Measurements from ENCODE around the gene MINK1.
"Not testable (repeated sequence)": the region's sequence is repeated elsewhere in the genome, so short reads cannot be mapped to it uniquely, and the experiment has no call there.

MINK1 gene

DNA sequence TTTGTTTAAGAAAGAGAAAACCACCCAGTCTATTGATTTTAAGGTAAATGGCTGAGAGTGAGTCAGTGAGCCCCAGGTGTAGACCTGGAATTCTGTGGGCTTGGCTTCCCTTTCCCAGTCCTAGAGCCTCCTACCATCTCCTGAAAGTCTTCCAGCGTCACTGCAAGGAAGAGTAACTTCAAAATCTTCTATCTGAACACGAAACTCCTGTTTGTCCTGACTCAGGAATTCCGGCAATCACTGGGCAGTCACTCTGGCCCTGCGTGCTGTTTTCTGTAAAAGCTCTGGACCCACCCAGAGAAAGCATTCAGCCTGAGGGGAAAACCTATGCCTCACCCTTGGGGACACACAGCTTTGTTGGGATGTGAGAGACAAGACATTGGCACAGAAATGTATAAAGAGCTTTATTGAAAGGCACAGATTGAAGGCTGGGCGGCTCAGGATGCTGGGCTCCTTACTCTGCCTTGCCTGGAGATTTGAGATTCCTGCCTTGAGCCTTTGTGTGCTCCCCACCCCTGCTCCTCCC lies 15.9 kb downstream of the MINK1 start:
- DNase-seq: no peak

DNA sequence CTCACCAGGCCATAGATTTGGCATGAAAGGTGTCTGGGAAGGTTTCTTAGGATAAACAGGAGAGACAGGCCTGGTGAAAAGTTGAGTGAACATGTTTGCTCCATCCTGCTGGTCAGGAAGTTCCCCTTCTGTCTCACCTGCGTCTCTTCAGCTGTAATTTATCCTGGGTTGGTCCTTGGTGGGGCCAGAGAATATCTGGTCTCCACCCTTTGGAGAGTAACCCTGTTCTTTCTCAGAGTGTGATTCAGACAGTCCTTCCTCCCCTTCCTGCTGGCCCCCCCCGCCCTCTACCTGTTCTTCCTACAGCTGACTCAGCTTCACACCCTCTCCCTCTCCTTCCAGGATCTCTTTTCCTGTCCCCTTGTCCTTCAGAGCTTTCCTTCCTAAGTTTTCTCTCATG lies 17.1 kb downstream of the MINK1 start:
- no peak for DNase-seq

DNA sequence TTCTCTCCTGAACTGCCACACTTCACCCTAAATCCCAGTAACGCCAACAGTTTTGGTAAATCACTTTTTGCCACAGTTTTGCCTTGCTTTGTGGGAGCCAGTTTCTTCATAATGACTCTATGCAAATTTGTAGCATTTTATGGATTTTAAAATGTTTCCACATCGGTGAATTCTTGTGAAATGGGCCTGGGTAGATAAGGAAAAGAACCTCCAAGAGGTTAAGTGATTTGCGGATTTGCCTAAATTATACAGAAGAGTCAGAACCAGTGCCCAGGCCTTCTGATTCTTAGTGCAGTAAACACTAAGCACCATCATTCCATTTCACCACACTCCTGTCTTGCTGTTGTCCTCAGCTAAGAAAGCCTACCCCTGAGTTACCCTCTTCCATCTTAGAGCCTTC lies 17.9 kb downstream of the MINK1 start:
- DNase-seq: no peak

DNA sequence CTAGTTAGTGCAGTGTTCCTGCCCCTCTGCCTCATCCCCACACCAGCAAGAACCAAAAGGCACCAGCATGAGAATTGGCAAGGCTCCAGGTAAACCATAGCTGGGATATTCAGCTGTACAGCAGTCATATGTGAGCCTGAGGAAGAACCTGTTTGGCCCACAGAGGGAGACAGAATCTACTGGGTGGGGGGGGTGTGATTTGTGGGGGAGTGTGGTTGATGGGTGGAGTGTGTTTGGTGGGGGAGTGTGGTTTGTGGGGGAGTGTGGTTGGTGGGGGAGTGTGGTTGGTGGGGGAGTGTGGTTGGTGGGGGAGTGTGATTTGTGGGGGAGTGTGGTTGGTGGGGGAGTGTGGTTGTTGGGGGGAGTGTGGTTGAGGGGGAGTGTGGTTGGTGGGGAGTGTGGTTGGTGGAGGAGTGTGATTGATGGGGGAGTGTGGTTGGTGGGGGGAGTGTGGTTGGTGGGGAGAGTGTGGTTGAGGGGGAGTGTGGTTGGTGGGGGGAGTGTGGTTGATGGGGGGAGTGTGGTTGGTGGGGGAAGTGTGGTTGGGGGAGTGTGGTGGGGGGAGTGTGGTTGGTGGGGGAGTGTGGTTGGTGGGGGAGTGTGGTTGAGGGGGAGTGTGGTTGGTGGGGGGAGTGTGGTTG lies 19.5 kb downstream of the MINK1 start:
- DNase-seq: no peak

DNA sequence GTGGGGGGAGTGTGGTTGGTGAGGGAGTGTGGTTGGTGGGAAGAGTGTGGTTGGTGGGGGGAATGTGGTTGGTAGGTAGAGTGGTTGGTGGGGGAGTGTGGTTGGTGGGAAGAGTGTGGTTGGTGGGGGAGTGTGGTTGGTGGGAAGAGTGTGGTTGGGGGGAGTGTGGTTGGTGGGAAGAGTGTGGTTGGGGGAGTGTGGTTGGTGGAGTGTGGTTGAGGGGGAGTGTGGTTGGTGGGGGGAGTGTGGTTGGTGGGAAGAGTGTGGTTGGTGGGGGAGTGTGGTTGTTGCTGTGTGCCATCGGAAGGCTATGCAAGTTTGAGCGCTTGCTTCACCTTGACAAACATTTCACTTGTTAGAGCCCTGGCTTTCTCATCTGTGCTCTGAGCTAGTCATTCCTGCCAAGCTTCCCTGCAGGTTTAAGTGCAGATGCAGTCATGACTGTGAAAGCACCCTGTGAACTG lies 20.1 kb downstream of the MINK1 start:
- no peak for DNase-seq

DNA sequence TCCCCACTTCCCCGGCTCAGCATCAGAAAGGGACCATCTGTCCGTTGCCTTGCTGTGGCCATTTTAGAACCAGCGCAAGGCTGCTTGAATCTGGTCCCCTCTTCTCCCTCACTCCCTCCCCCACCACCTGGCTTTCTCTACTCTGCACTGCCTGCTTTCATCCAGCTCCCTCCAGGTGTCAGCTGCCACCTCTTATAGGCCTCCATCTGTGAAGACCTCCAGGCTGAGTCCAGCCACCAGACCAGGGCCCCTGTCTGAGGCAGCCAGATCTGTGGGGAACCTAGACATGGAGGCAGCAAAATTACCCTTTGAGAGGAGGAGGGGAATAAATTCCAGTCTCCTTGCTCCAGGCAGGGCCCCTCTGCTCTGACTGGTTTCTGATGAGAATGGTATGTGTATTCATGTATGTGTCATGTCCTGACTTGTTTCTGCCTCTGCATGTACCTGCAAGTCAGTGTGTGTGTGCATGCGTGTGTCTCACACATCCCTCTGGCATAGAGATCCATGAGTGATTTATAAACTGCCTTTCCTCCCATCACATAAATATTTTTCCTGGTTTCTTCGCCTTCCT lies 21.1 kb downstream of the MINK1 start:
- no peak for DNase-seq

DNA sequence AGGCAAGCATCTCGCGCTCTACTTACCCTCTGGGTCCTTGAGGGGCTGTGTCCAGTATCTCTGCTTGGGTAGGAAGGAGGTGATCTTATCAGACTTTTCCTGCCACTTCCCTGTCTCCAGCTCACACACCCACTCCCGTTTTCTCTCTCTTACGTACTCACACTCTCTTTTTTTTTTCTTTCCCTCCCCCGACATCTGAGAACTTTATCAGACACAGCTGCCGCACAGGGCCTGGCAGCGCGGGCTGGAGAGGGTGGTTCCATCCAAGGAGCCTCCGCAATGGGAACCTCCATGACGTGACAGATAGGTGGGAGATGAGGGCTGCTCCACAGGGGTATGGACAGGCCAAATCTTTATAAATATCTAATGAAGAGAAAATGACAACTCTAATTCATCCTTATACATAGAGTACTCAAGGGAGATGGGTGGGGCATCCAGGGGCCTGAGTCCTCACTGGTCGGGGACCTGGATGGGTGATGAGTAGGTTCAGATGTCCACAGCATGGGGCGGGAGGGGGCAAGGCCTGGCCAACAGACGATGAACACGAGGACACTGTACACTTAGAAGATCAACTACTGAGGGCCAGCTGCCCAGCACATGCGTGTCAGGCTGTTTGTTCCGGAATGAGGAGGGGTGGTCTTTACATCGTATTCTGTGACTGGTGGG lies 23.3 kb downstream of the MINK1 start:
- no peak for DNase-seq

DNA sequence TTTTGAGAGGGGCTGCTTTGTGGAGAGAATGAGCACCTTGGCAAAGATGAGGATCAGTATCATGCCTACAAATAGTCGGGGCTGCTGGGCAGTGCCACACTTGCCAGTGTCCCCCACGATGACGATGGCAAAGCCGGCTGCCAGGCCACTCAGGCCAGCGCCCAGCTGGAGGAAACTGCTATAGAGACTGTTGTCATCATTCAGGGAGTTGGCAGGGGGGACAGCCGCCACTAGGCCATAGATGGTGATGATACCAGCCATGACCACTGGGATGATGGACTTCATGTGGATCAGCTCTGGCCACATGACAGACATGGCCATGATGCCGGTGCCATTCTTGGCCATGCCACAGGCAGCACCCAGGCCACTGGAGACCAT lies 23.8 kb downstream of the MINK1 start:
- no peak for DNase-seq

DNA sequence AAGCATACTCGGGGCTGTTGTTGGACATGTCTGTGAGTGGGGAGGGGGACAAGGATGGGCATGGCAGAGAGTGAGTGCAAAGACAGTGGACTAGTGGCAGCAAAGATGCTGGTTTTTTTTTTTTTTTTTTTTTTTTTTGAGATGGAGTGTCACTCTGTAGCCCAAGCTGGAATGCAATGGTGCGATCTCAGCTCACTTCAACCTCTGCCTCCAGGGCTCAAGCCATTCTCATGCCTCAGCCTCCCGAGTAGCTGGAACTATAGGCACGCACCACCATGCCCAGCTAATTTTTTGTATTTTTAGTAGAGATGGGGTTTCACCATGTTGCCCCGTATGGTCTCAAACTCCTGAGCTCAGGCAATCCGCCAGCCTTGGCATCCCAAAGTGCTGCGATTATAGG lies 24.2 kb downstream of the MINK1 start:
- not testable (repeated sequence) for DNase-seq

DNA sequence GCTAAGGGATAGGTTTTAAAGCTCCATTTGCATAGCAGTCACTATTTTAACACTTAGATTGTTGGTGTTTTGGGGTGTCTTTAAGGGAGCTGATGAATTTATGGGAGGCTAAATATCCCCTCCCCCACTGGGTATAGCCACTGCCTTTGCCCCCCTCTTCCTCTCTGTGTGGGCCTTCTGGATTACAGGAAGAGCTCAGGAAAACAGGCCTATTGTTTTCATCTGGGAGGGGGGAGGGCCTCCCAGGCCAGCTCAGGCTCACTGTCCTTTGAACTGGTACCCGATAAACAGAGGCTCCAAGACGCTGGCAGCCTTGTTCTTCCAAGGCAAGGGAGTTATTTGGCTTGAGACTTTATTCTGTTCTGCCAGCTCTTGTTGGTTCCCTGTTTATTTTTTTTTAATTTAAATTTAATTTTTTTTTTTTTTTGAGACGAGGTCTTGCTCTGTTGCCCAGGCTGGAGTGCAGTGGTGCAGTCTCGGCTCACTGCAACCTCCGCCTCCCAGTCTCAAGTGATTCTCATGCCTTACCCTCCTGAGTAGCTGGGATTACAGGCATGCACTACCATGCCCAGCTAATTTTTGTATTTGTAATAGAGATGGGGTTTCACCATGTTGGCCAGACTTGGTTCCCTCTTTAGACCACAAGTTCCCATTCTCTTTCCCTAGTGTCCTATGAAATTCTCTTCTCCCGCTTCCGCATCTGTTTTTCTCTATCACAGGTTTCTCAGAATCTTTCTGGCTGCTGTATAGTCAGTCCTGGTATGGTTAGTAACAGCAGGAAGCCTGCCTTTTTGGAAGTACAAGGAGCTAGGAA lies 25.1 kb downstream of the MINK1 start:
- no peak for DNase-seq

DNA sequence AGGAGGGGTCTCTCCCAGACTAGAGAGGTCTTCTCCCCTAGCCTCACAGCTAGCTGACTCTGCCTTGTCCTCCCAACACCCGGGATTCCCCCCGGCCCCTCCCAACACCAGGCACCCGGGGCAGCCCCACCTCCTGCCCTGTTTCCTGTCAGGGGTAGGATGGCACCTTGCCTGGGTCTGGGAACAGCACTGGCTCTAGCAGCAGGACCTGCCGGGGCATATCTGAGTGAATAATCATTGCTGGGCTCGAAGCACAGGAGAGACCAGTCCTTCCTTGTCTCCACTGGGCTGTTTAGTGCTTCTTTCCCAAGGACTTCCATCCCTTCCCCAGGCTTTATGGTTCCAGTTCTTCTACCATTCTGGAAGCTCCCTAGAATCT lies 25.7 kb downstream of the MINK1 start:
- DNase-seq: peak in 1 of 2 experiments; percentile 11

DNA sequence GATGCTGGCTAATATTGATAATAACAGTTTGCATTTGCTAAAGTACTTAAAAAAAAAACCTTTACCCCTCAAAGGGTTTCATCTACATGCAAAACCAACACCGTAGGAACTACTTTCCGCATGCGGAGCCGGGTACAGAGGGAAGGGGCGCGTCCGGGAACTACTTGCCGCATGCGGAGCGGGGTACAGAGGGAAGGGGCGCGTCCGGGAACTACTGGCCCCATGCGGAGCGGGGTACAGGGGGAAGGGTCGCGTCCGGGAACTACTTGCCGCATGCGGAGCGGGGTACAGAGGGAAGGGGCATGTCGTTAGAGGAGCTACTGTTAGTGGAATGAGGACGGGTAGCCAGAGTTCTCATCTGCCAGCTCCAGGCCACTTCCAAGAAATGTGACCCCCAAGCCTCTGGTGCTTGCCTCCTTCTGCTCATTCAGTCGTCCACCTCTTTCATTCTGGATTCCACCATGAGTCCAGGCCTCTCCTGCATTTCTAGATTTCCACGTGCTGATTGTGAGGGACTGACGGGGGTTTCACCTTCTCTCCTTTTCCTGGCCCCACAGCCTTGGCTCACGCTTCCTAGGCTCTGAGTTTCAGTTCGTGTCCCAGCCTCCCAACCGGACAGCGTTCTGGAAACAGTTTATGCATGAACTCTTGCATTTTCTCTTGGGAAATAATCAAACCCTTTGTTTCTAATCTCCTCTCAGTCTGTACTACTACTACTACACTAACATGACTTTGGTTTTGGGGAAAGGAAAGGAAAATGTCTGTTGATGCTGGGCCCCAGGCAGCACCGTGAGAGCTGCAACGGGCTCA lies 26.9 kb downstream of the MINK1 start:
- no peak for DNase-seq

DNA sequence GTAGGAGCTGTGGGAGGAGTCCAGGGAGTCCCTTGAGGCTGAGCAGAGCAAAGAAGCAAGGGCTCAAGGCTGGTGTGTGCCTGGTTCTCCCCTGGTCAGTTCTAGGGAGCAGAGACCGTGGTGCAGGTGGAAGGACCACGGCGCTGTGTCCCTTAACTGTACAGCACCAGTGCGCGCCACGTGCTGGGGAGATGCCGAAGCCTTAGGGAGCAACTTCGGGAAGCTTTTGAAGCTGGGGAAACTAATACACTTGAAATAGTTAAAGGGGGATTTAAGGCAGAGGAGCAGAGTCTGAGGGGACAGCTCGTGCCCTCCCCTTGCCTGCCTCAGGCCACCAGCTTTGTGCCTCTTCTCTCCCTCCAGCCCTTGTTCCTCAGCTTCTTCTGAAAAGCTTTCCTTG lies 27.5 kb downstream of the MINK1 start:
- no peak for DNase-seq

DNA sequence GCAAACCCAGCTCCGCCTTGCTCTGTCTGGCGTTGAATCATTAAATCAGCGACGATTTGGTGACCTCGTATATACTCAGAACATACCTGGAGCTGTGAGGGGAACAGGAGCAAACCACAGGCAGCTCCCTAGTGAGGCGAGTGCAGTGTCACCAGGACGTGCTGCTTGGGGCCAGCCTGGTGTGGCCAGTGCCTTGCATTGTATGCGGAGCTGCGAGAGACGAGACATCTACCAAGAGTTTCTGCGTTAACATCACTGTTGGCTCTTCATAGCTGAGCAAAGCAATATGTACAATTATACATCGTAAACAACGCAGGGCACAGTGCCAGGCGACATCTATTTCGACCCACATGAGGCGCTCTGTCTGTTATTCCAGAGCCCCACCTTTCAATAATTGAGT lies 27.9 kb downstream of the MINK1 start:
- no peak for DNase-seq

DNA sequence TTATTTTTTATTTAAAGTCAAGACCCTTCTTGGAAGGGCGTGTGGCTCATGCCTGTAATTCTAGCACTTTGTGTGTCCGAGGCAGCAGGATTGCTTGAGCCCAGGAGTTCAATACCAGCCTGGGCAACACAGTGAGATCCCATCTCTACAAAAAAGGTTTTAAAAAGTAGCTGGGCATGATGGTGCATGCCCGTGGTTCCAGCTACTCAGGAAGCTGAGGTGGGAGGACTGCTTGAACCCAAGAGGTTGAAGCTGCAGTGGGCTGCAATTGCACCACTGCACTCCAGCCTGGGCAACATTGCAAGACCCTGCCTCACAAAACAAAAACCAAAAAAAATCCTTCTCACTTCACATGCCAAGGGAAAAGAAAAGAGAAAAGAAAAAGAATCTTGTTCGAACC lies 29.6 kb downstream of the MINK1 start:
- no peak for DNase-seq

DNA sequence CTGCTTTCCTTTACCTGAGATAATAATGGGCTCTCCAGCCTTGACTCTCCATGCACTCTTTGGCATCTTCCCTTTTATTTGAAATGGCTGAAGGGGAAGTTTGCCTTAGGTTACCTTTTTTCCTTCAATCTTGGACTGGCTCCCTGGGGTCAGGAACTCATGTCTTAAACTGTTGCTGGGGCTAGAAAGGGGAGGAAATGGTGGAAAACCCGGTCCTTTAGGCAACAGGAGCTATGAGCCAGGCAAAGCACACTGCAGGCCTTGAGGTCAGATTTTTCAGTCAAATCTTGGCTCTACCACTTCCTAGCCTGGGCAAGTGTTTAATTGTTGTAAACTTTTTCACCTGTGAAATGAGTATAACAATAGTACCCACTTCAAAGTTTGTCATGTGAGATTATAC lies 30.2 kb downstream of the MINK1 start:
- no peak for DNase-seq

DNA sequence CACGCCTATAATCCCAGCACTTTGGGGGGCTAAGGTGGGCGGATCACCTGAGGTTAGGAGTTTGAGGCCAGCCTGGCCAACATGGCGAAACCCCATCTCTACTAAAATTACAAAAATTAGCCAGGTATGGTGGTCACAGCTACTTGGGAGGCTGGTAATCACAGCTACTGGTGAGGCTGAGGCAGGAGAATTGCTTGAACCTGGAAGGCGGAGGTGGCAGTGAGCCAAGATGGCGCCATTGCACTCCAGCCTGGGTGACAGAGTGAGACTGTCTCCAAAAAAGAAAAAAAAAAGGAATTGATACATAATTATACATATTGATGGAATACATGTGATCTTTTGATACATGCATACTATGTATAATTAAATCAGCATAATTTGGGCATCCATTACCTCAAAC lies 34.4 kb downstream of the MINK1 start:
- not testable (repeated sequence) for DNase-seq

DNA sequence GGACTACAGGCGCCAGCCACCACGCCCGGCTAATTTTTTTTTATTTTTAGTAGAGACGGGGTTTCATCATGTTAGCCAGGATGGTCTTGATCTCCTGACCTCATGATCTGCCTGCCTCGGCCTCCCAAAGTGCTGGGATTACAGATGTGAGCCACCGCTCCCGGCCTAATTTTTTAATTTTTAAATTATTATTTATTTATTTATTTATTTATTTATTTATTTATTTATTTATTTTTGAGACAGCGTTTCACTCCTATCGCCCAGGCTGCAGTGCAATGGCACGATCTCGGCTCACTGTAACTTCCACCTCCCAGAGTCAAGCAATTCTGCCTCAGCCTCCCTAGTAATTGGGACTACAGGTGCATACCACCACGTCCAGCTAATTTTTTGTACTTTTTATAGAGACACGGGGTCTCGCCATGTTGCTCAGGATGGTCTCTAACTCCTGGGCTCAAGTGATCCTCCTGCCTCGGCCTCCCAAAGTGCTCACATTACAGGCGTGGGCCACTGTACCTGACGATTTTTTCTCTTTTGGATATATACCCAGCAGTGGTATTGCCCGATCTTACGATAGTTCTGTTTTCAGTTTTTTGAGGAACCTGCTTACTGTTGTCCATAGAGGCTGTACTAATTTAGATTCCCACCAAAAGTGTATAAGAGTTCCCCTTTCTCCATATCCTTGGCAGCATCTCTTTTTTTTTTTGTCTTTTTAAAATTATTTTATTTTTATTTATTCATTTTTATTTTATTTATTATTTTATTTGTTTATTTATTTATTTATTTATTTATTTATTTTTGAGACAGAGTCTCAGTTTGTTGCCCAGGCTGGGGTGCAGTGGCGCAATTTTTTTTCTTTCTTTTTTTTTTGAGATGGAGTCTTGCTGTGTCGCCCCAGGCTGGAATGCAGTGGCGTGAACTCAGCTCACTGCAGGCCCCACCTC lies 36.2 kb downstream of the MINK1 start:
- not testable (repeated sequence) for DNase-seq

DNA sequence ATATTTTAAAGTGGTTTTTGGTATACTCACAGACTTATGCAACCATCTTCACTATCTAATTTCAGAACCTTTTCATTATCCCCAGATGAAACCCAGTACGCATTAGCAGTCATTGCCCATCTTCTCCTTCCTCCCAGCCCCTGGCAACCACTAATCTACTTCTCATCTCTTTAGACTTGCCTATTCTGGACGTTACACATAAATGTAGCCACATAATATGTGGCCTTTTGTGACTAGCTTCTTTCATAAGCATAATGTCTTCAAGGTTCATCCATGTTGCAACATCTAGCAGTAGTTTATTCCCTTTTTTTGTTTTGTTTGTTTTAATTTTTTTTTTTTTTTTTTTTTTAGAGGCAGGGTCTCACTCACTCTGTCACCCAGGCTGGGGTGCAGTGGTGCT lies 37.7 kb downstream of the MINK1 start:
- no peak for DNase-seq

DNA sequence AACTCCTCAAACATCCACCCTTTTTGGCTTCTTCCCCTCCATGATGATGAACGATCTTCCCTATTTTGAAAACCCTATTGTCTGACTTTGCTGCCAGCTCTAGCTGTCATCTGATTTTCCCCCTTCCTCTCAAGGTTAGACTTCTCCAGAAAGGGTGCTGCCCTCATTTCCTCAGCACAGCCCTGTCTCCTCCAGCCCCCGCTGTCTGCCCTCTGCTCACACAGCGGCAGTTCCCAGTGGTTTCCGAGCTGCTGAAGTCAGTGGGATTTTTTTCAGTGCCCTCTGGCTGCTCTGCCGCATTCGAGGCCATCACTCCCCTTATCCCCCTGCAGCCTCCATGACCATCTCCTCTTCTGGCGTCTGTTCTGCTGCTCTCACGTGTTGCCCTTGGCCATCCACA lies 39.6 kb downstream of the MINK1 start:
- DNase-seq: no peak

DNA sequence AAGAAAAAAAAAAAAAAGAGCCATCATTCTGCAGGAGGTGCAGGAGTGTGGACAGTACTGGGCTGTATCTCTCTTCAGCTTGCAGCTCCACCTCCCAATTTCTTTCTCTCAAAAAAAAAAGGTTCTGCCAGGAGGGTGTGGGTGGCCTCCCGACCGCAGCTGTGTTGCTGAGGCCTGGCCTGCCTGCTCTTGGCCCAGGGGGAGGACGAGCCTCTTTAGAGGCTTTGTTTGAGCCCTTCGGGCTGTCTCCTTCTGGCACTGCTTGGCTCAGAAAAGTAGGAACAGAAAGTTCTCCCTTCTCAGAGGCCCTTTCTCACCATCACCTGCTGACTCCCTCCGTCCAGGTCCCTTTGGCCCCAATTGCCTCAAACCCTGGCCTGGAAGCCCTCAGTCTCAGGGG lies 43.9 kb downstream of the MINK1 start:
- DNase-seq: no peak
